H9 (cell line): ENCODE data around the gene TBC1D13. TPM values are rescaled to one million over a fixed set of nuclear protein-coding genes. Genes with fewer than 3 reads are reported as not detected.

ENCODE experiments used
- DNase-seq: peaks from one replicate; pipeline ENCODE4 v3.0.0-alpha.2; 2017
- H2AFZ ChIP-seq: one replicate; pipeline ENCODE4 v1.6.1; 2013; ENCODE audit warnings: mild to moderate bottlenecking, low read length, control low read depth, moderate library complexity
- H2AK5ac ChIP-seq: 2 replicates; pipeline ENCODE4 v1.6.1; 2013; ENCODE audit warnings: low read length, control low read depth, mixed read lengths; ENCODE audit not compliant: insufficient read length
- H2BK120ac ChIP-seq: one replicate; pipeline ENCODE4 v1.6.1; 2013; ENCODE audit warnings: low read depth, mild to moderate bottlenecking, low read length, control low read depth, inconsistent platforms; ENCODE audit not compliant: poor library complexity, severe bottlenecking
- H2BK12ac ChIP-seq: 2 replicates; pipeline ENCODE4 v1.6.1; 2013; ENCODE audit warnings: low read length, control low read depth, mixed read lengths, low read depth; ENCODE audit not compliant: insufficient read length
- H2BK15ac ChIP-seq: 2 replicates; pipeline ENCODE4 v1.6.1; 2013; ENCODE audit warnings: low read depth, low read length, control low read depth
- H2BK20ac ChIP-seq: one replicate; pipeline ENCODE4 v1.6.1; 2013; ENCODE audit warnings: low read depth, mild to moderate bottlenecking, low read length, control low read depth, inconsistent platforms; ENCODE audit not compliant: poor library complexity, severe bottlenecking
- H2BK5ac ChIP-seq: 2 replicates; pipeline ENCODE4 v1.6.1; 2013; ENCODE audit warnings: low read length, control low read depth, mixed read lengths; ENCODE audit not compliant: insufficient read length
- H3K14ac ChIP-seq: 2 replicates; pipeline ENCODE4 v1.6.1; 2013; ENCODE audit warnings: low read length, control low read depth; ENCODE audit not compliant: insufficient read depth
- H3K18ac ChIP-seq: 2 replicates; pipeline ENCODE4 v1.6.1; 2013; ENCODE audit warnings: low read depth, mild to moderate bottlenecking, mixed read lengths, low read length, control low read depth; ENCODE audit not compliant: insufficient read length
- H3K23ac ChIP-seq: 2 replicates; pipeline ENCODE4 v1.6.1; 2013; ENCODE audit warnings: low read length, control low read depth, mixed read lengths, low read depth; ENCODE audit not compliant: insufficient read length
- H3K23me2 ChIP-seq: 2 replicates; pipeline ENCODE4 v1.6.1; 2013; ENCODE audit warnings: low read depth, mild to moderate bottlenecking, mixed read lengths, low read length, control low read depth; ENCODE audit not compliant: insufficient read length, poor library complexity, severe bottlenecking
- H3K27ac ChIP-seq: 2 replicates; pipeline ENCODE4 v1.5.1; 2013; ENCODE audit warnings: low read length, control low read depth, mixed read lengths, low read depth; ENCODE audit not compliant: insufficient read length
- H3K27me3 ChIP-seq: 2 replicates; pipeline ENCODE4 v1.6.1; 2013; ENCODE audit warnings: low read length, control low read depth, inconsistent platforms; ENCODE audit not compliant: insufficient read depth
- H3K4ac ChIP-seq: 2 replicates; pipeline ENCODE4 v1.6.1; 2013; ENCODE audit warnings: low read depth, mild to moderate bottlenecking, control low read depth, inconsistent platforms, low read length, moderate library complexity
- H3K4me1 ChIP-seq: 2 replicates; pipeline ENCODE4 v1.6.1; 2013; ENCODE audit warnings: low read length, control low read depth, inconsistent platforms; ENCODE audit not compliant: insufficient read depth
- H3K4me2 ChIP-seq: 2 replicates; pipeline ENCODE4 v1.6.1; 2013; ENCODE audit warnings: low read length, control low read depth, mixed read lengths; ENCODE audit not compliant: insufficient read length, insufficient read depth
- H3K56ac ChIP-seq: 2 replicates; pipeline ENCODE4 v1.6.1; 2013; ENCODE audit warnings: low read depth, mild to moderate bottlenecking, mixed read lengths, low read length, control low read depth; ENCODE audit not compliant: insufficient read length
- H3K79me1 ChIP-seq: 2 replicates; pipeline ENCODE4 v1.6.1; 2013; ENCODE audit warnings: low read depth, mild to moderate bottlenecking, moderate library complexity, low read length, control low read depth, inconsistent platforms; ENCODE audit not compliant: insufficient read depth, poor library complexity, severe bottlenecking
- H3K79me2 ChIP-seq: 2 replicates; pipeline ENCODE4 v1.6.1; 2013; ENCODE audit warnings: low read length, control low read depth, inconsistent platforms; ENCODE audit not compliant: insufficient read depth
- H3K9ac ChIP-seq: 2 replicates; pipeline ENCODE4 v1.6.1; 2013; ENCODE audit warnings: low read length, control low read depth, mixed read lengths; ENCODE audit not compliant: insufficient read length; ENCODE audit errors: extremely low read depth
- H3K9me3 ChIP-seq: one replicate; pipeline ENCODE4 v1.6.1; 2013; ENCODE audit warnings: low read depth, low read length, inconsistent platforms; ENCODE audit not compliant: control insufficient read depth
- H3T11ph ChIP-seq: one replicate; pipeline ENCODE4 v1.6.1; 2013; ENCODE audit warnings: mild to moderate bottlenecking, low read length, control low read depth, inconsistent platforms
- H4K20me1 ChIP-seq: one replicate; pipeline ENCODE4 v1.6.1; 2013; ENCODE audit not compliant: control insufficient read depth, insufficient read length, insufficient read depth
- H4K5ac ChIP-seq: 2 replicates; pipeline ENCODE4 v1.6.1; 2013; ENCODE audit warnings: low read depth, mild to moderate bottlenecking, mixed read lengths, low read length, control low read depth; ENCODE audit not compliant: insufficient read length
- H4K8ac ChIP-seq: replicated peaks from 2 replicates; pipeline ENCODE4 v1.6.1; 2013; ENCODE audit warnings: low read length, control low read depth, mixed read lengths, low read depth; ENCODE audit not compliant: insufficient read length
- H4K91ac ChIP-seq: 2 replicates; pipeline ENCODE4 v1.6.1; 2013; ENCODE audit warnings: low read depth, mild to moderate bottlenecking, moderate library complexity, mixed read lengths, low read length, control low read depth; ENCODE audit not compliant: insufficient read length
- H3K27ac Mint-ChIP-seq, 3 experiments: 2 replicates in 2 of 3; 3 replicates in 1 of 3; pipeline ENCODE4 v1.8.0; 2020 to 2021; ENCODE audit warnings: mixed read lengths in 3 of 3, mild to moderate bottlenecking in 1 of 3, moderate library complexity in 1 of 3
- H3K27me3 Mint-ChIP-seq: 2 replicates; pipeline ENCODE4 v1.8.0; 2021; ENCODE audit warnings: low read depth, mild to moderate bottlenecking, moderate library complexity, mixed read lengths
- H3K36me3 Mint-ChIP-seq, 3 experiments: 2 replicates in 2 of 3; 3 replicates in 1 of 3; pipeline ENCODE4 v1.8.0; 2020 to 2021; ENCODE audit warnings: low read depth in 3 of 3, mixed read lengths in 3 of 3; ENCODE audit not compliant: insufficient read depth in 1 of 3
- H3K4me1 Mint-ChIP-seq, 2 experiments: 2 replicates each; pipeline ENCODE4 v1.8.0; 2020; ENCODE audit warnings: mixed read lengths in 2 of 2
- H3K4me3 Mint-ChIP-seq, 2 experiments: 2 replicates in 1 of 2; 3 replicates in 1 of 2; pipeline ENCODE4 v1.8.0; 2020 to 2021; ENCODE audit warnings: mild to moderate bottlenecking in 2 of 2, mixed read lengths in 2 of 2, moderate library complexity in 1 of 2
- H3K9me3 Mint-ChIP-seq, 2 experiments: 2 replicates in 1 of 2; 3 replicates in 1 of 2; pipeline ENCODE4 v1.8.0; 2020; ENCODE audit warnings: mild to moderate bottlenecking in 2 of 2, mixed read lengths in 2 of 2, moderate library complexity in 1 of 2
- WGBS: extraction: QIAGEN DNeasy Blood & Tissue Kit; methylation state at CpG from one replicate; pipeline ENCODE4 v1.1.7; 2013; ENCODE audit warnings: missing lambda C conversion rate, low lambda C conversion rate, mixed read lengths; ENCODE audit not compliant: insufficient read length; ENCODE audit errors: extremely low coverage; 5-methylcytosine and 5-hydroxymethylcytosine counted together
- total RNA-seq: library from RNA; stranded (reverse); gene quantifications from 2 replicates; pipeline ENCODE4 v1.2.1, GENCODE V29; 2021
- TF ChIP-seq, protein P1 (sequence below): fragments of 200-600 bp; sonication (generic); conservative IDR thresholded peaks from 3 replicates; pipeline ENCODE4 v1.8.0; 2021; ENCODE audit warnings: antibody characterized with exemption, mild to moderate bottlenecking

The TBC1D13 gene
- total RNA-seq, 1 experiment from 2014 or later: 27.3 TPM

DNA sequence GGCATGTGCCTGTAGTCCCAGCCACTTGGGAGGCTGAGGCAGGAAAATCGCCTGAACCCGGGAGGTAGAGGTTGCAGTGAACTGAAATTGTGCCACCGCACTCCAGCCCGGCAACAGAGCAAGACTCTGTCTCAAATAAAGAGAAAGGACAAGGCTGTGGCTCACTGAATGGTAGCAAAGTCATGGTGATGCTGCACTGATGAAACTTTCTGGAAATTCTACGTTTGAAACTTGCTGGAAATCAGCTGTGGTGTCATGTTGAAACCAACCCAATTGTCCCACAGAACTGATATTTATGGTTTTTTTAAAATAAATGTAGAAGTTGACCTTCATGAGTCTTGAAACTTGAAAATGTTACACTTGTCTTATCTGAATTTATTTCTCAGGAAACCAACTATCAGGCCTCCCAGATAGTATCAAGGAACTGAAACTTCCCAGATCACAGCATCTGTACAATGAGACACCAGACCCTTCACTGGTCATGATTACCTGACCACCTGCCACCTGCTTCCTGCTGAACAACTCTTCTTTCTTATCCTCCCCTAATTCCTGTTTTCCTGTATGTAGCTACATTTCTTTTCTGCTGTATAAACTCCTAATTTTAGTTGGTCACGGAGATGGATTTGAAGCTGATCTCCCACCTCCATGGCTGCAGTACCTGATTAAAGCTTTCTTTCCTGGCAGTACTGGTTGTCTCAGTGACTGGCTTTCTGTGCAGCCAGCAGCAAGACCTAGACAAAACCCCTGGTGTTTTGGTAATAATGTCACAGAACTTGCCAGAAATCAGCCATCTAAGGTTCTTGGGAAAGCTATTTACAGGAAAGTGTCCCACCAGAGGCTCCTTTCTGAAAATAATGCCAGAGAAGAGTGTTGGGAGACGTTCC is 5.6 kb upstream of the TBC1D13 start:
- no peak for DNase-seq
- H2AK5ac ChIP-seq: no peak overlapping the region
- H3K4me1 ChIP-seq: no peaks in the 10 kb centered on the region
- H2BK5ac ChIP-seq: no peak overlapping the region
- no peak overlapping the region for H3K18ac ChIP-seq
- no peak overlapping the region for H4K5ac ChIP-seq
- no peaks in the 10 kb centered on the region for H3K23me2 ChIP-seq
- no peak overlapping the region for H4K91ac ChIP-seq
- Mint-ChIP-seq H3K9me3 (peaks cover 16% of the 10 kb centered on the region in 2 experiments), H3K4me3 (no peak overlapping the region), H3K27ac (no peak overlapping the region), H3K36me3 (peaks cover 0 to 2% (median 0%) of the 10 kb centered on the region in 3 experiments; a peak in 2 of 7 replicates), H3K27me3 (peaks cover 5% of the 10 kb centered on the region), H3K4me1 (no peaks in the 10 kb centered on the region)
- H3K27ac ChIP-seq: no peak overlapping the region
- H2AFZ ChIP-seq: no peak overlapping the region
- no peaks in the 10 kb centered on the region for H3K79me2 ChIP-seq
- no peaks in the 10 kb centered on the region for H3K27me3 ChIP-seq
- H4K20me1 ChIP-seq: no peaks in the 10 kb centered on the region
- no peak overlapping the region for H4K8ac ChIP-seq
- no peaks in the 10 kb centered on the region for H3K9me3 ChIP-seq
- H3K4me2 ChIP-seq: no peak overlapping the region
- H3K56ac ChIP-seq: no peak overlapping the region
- no peak overlapping the region for H3K9ac ChIP-seq
- no peaks in the 10 kb centered on the region for H3K79me1 ChIP-seq
- no peak overlapping the region for H2BK12ac ChIP-seq
- no peak overlapping the region for H2BK120ac ChIP-seq
- no peak overlapping the region for H3K4ac ChIP-seq
- no CpG with 5 or more reads among the region's 7 CpGs for WGBS
- H2BK20ac ChIP-seq: no peak overlapping the region
- no peak overlapping the region for H3K14ac ChIP-seq
- H2BK15ac ChIP-seq: no peak overlapping the region
- TF ChIP-seq, protein P1, sequence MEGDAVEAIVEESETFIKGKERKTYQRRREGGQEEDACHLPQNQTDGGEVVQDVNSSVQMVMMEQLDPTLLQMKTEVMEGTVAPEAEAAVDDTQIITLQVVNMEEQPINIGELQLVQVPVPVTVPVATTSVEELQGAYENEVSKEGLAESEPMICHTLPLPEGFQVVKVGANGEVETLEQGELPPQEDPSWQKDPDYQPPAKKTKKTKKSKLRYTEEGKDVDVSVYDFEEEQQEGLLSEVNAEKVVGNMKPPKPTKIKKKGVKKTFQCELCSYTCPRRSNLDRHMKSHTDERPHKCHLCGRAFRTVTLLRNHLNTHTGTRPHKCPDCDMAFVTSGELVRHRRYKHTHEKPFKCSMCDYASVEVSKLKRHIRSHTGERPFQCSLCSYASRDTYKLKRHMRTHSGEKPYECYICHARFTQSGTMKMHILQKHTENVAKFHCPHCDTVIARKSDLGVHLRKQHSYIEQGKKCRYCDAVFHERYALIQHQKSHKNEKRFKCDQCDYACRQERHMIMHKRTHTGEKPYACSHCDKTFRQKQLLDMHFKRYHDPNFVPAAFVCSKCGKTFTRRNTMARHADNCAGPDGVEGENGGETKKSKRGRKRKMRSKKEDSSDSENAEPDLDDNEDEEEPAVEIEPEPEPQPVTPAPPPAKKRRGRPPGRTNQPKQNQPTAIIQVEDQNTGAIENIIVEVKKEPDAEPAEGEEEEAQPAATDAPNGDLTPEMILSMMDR: no peak
- no peak overlapping the region for H3T11ph ChIP-seq
- H3K23ac ChIP-seq: no peak overlapping the region
